ENCODE results near the gene NPAS3. TPM values are rescaled to one million over a fixed set of nuclear protein-coding genes. Genes with fewer than 3 reads are reported as not detected.

The NPAS3 gene
- total and polyA plus RNA-seq, 2 donors (not counting 3 experiments of a cell fraction or from before 2014, with no cell fraction given): 0.10 to 0.13 TPM

GRCh38 chr14:32933629-32934072 lies 5.0 kb upstream of the NPAS3 start:
- Histone ChIP-seq H3K9me3 (replicated peaks; ENCODE audit: control insufficient read depth, insufficient read depth, low read length) (no peaks in the 10 kb centered on the region), H3K9ac (replicated peaks; ENCODE audit: extremely low read depth, insufficient read depth, low read length) (no peak overlapping the region), H2AFZ (ENCODE audit: low read depth, low read length) (no peak overlapping the region), H4K20me1 (replicated peaks; ENCODE audit: control insufficient read depth, extremely low read depth, insufficient read depth, low read length) (no peaks in the 10 kb centered on the region), H3K4me1 (ENCODE audit: control insufficient read depth, extremely low read depth, insufficient read depth, low read length) (peaks cover 19% of the 10 kb centered on the region), H3K36me3 (ENCODE audit: control insufficient read depth in 2 of 2, extremely low read depth in 1 of 2, insufficient read depth in 2 of 2, low read length in 2 of 2) (no peaks in the 10 kb centered on the region), H3K4me2 (ENCODE audit: insufficient read depth, low read length) (no peak overlapping the region), H3K27ac (ENCODE audit: insufficient read depth, low read depth, low read length) (no peak overlapping the region), H3K27me3 (ENCODE audit: control insufficient read depth in 2 of 2, insufficient read depth in 2 of 2, low read length in 2 of 2) (peaks cover 58 to 83% of the 10 kb centered on the region in 2 experiments), H3K9me1 (replicated peaks; ENCODE audit: control insufficient read depth, extremely low read depth, insufficient read depth, low read length) (no peaks in the 10 kb centered on the region), H3K4me3 (replicated peaks in 1 of 3; ENCODE audit: insufficient read depth in 1 of 3, low read depth in 1 of 3, low read length in 3 of 3) (no peak overlapping the region), H3K79me2 (ENCODE audit: control insufficient read depth, insufficient read depth, low read length) (no peaks in the 10 kb centered on the region)
- BruUV-seq (replicated peaks): no TSS peak
- CTCF ChIA-PET: no interaction called here
- intact Hi-C loops (cut with micrococcal nuclease) (loop anchor here (5.0 to 10.0 kb wide), 4 partner anchors 236 to 1121 kb away; no protein-coding TSS in a partner anchor), dilution Hi-C loops (cut with MboI; ENCODE audit: extremely low pct_ligation_motif_present, low sequenced_read_pairs) (no loop called here)
- DNase-seq (ENCODE audit: low read depth, low spot score): no peak
- TF ChIP-seq POLR2A (IDR thresholded peaks at IDR 0.05; ENCODE audit: low read depth, low read length): no peak
- no peak for TF ChIP-seq GATA2 (IDR thresholded peaks at IDR 0.05; ENCODE audit: insufficient read depth, insufficient read length, low read depth, low read length)
- no peak for TF ChIP-seq POLR2AphosphoS5 (IDR thresholded peaks at IDR 0.05; ENCODE audit: insufficient read depth, low read depth, low read length)
- no peak for TF ChIP-seq MYC (IDR thresholded peaks at IDR 0.05; ENCODE audit: low read depth, low read length)
- TF ChIP-seq JUN (IDR thresholded peaks at IDR 0.05; ENCODE audit: borderline replicate concordance, insufficient read depth, insufficient read length, low read depth): no peak
- no peak for TF ChIP-seq FOS (IDR thresholded peaks at IDR 0.05; ENCODE audit: borderline replicate concordance, insufficient read depth, low read length)
- TF ChIP-seq, protein P1, sequence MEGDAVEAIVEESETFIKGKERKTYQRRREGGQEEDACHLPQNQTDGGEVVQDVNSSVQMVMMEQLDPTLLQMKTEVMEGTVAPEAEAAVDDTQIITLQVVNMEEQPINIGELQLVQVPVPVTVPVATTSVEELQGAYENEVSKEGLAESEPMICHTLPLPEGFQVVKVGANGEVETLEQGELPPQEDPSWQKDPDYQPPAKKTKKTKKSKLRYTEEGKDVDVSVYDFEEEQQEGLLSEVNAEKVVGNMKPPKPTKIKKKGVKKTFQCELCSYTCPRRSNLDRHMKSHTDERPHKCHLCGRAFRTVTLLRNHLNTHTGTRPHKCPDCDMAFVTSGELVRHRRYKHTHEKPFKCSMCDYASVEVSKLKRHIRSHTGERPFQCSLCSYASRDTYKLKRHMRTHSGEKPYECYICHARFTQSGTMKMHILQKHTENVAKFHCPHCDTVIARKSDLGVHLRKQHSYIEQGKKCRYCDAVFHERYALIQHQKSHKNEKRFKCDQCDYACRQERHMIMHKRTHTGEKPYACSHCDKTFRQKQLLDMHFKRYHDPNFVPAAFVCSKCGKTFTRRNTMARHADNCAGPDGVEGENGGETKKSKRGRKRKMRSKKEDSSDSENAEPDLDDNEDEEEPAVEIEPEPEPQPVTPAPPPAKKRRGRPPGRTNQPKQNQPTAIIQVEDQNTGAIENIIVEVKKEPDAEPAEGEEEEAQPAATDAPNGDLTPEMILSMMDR (IDR thresholded peaks at IDR 0.05; ENCODE audit: extremely low read depth in 1 of 2, insufficient read depth in 1 of 2, low read depth in 1 of 2, low read length in 2 of 2): no peak
- TF ChIP-seq, protein P2, sequence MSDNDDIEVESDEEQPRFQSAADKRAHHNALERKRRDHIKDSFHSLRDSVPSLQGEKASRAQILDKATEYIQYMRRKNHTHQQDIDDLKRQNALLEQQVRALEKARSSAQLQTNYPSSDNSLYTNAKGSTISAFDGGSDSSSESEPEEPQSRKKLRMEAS (IDR thresholded peaks at IDR 0.05; ENCODE audit: insufficient read depth, insufficient read length): no peak
- POLR2A ChIA-PET: no interaction called here
- no peak for FAIRE-seq

Data from endothelial cell of umbilical vein (primary cell).